ENCODE measurements around the gene PDE7B. TPM values are rescaled to one million over a fixed set of nuclear protein-coding genes. Genes with fewer than 3 reads are reported as not detected.

Gene PDE7B
- total and polyA plus RNA-seq, 3 experiments from 2014 or later = 0.04 to 0.24 (median 0.07) TPM

GRCh38 chr6:135831016-135831415 is 20.5 kb upstream of the PDE7B start:
- Mint-ChIP-seq H3K9me3 (no peaks in the 10 kb centered on the region), H3K27me3 (peaks cover 0 to 14% of the 10 kb centered on the region in 2 donors), H3K36me3 (no peaks in the 10 kb centered on the region), H3K4me1 (no peaks in the 10 kb centered on the region), H3K4me3 (no peak overlapping the region), H3K27ac (no peak overlapping the region)
- ChIA-PET POLR2A (no interaction called here), CTCF (interaction anchor here (1.1 kb wide), 1 partner anchor 78 kb away, joined by 3 read pairs; no protein-coding TSS in a partner anchor)
- Histone ChIP-seq H3K27ac (ENCODE audit: low read depth, low read length) (no peak overlapping the region), H3K36me3 (ENCODE audit: insufficient read depth, low read length) (no peaks in the 10 kb centered on the region), H3K4me3 (ENCODE audit: low read length) (no peak overlapping the region), H3K9me3 (ENCODE audit: low read length) (no peaks in the 10 kb centered on the region), H3K4me1 (ENCODE audit: insufficient read depth, low read length) (no peaks in the 10 kb centered on the region), H3K27me3 (ENCODE audit: insufficient read depth, low read length, poor library complexity, severe bottlenecking) (no peaks in the 10 kb centered on the region)
- no peak for DNase-seq

GRCh38 chr6:135832166-135832565 is 19.3 kb upstream of the PDE7B start:
- Histone ChIP-seq H3K4me1 (ENCODE audit: insufficient read depth, low read length) (no peaks in the 10 kb centered on the region), H3K27ac (ENCODE audit: low read depth, low read length) (no peak overlapping the region), H3K36me3 (ENCODE audit: insufficient read depth, low read length) (no peaks in the 10 kb centered on the region), H3K4me3 (ENCODE audit: low read length) (no peak overlapping the region), H3K9me3 (ENCODE audit: low read length) (no peaks in the 10 kb centered on the region), H3K27me3 (ENCODE audit: insufficient read depth, low read length, poor library complexity, severe bottlenecking) (no peaks in the 10 kb centered on the region)
- no peak overlapping the region for H3K4me3 Mint-ChIP-seq
- no peaks in the 10 kb centered on the region for H3K36me3 Mint-ChIP-seq
- H3K27me3 Mint-ChIP-seq = peaks cover 0 to 15% of the 10 kb centered on the region in 2 donors
- POLR2A ChIA-PET = no interaction called here
- H3K9me3 Mint-ChIP-seq = no peaks in the 10 kb centered on the region
- CTCF ChIA-PET = interaction anchor here (1.2 kb wide), 1 partner anchor 78 kb away, joined by 4 read pairs; no protein-coding TSS in a partner anchor
- no peak overlapping the region for H3K27ac Mint-ChIP-seq
- H3K4me1 Mint-ChIP-seq = no peaks in the 10 kb centered on the region
- DNase-seq = no peak

- Histone ChIP-seq H3K27me3 (ENCODE audit: insufficient read depth, low read length, poor library complexity, severe bottlenecking) (no peaks in the 10 kb centered on the region), H3K4me1 (ENCODE audit: insufficient read depth, low read length) (no peaks in the 10 kb centered on the region), H3K36me3 (ENCODE audit: insufficient read depth, low read length) (no peaks in the 10 kb centered on the region), H3K9me3 (ENCODE audit: low read length) (no peaks in the 10 kb centered on the region), H3K27ac (ENCODE audit: low read depth, low read length) (no peak overlapping the region), H3K4me3 (ENCODE audit: low read length) (no peak overlapping the region)
- Mint-ChIP-seq H3K27me3 (peaks cover 0 to 19% of the 10 kb centered on the region in 2 donors), H3K36me3 (no peaks in the 10 kb centered on the region), H3K4me3 (no peak overlapping the region), H3K27ac (peak overlapping the region in 1 of 8 donors; percentile 30), H3K9me3 (no peaks in the 10 kb centered on the region), H3K4me1 (peaks cover 0 to 5% (median 0%) of the 10 kb centered on the region in 3 donors)
- ChIA-PET CTCF (no interaction called here), POLR2A (interaction anchor here (0.7 kb wide), 1 partner anchor 46 kb away, joined by 3 read pairs; no protein-coding TSS in a partner anchor)
- no peak for DNase-seq
Measured at GRCh38 chr6:135833771-135834170, 17.7 kb upstream of the PDE7B start.

- no peak overlapping the region for H3K4me3 ChIP-seq (ENCODE audit: low read length)
- H3K9me3 Mint-ChIP-seq = no peaks in the 10 kb centered on the region
- no peak overlapping the region for H3K27ac ChIP-seq (ENCODE audit: low read depth, low read length)
- DNase-seq = no peak
- H3K4me3 Mint-ChIP-seq = no peak overlapping the region
- no peak overlapping the region for H3K27ac Mint-ChIP-seq
- no peaks in the 10 kb centered on the region for H3K36me3 Mint-ChIP-seq
- peaks cover 3 to 31% of the 10 kb centered on the region in 2 donors for H3K27me3 Mint-ChIP-seq
- peaks cover 0 to 5% (median 0%) of the 10 kb centered on the region in 3 donors for H3K4me1 Mint-ChIP-seq
- CTCF ChIA-PET = no interaction called here
- H3K4me1 ChIP-seq (ENCODE audit: insufficient read depth, low read length) = no peaks in the 10 kb centered on the region
- no peaks in the 10 kb centered on the region for H3K36me3 ChIP-seq (ENCODE audit: insufficient read depth, low read length)
- H3K9me3 ChIP-seq (ENCODE audit: low read length) = no peaks in the 10 kb centered on the region
- H3K27me3 ChIP-seq (ENCODE audit: insufficient read depth, low read length, poor library complexity, severe bottlenecking) = no peaks in the 10 kb centered on the region
- POLR2A ChIA-PET = no interaction called here
Measured at GRCh38 chr6:135837735-135838449, 13.6 kb upstream of the PDE7B start.

GRCh38 chr6:135839121-135839520 is 12.4 kb upstream of the PDE7B start:
- Mint-ChIP-seq H3K36me3 (no peaks in the 10 kb centered on the region), H3K27ac (no peak overlapping the region), H3K9me3 (no peaks in the 10 kb centered on the region), H3K4me3 (no peak overlapping the region), H3K4me1 (peaks cover 0 to 5% (median 0%) of the 10 kb centered on the region in 3 donors), H3K27me3 (peaks cover 3 to 31% of the 10 kb centered on the region in 2 donors)
- Histone ChIP-seq H3K4me3 (ENCODE audit: low read length) (no peak overlapping the region), H3K27me3 (ENCODE audit: insufficient read depth, low read length, poor library complexity, severe bottlenecking) (no peaks in the 10 kb centered on the region), H3K36me3 (ENCODE audit: insufficient read depth, low read length) (no peaks in the 10 kb centered on the region), H3K9me3 (ENCODE audit: low read length) (no peaks in the 10 kb centered on the region), H3K4me1 (ENCODE audit: insufficient read depth, low read length) (no peaks in the 10 kb centered on the region), H3K27ac (ENCODE audit: low read depth, low read length) (no peak overlapping the region)
- CTCF ChIA-PET = no interaction called here
- POLR2A ChIA-PET = no interaction called here
- no peak for DNase-seq

- Mint-ChIP-seq H3K4me3 (no peak overlapping the region), H3K27me3 (peaks cover 3 to 17% of the 10 kb centered on the region in 2 donors), H3K27ac (no peak overlapping the region), H3K36me3 (no peaks in the 10 kb centered on the region), H3K9me3 (no peaks in the 10 kb centered on the region), H3K4me1 (no peaks in the 10 kb centered on the region)
- Histone ChIP-seq H3K9me3 (ENCODE audit: low read length) (no peaks in the 10 kb centered on the region), H3K27me3 (ENCODE audit: insufficient read depth, low read length, poor library complexity, severe bottlenecking) (no peaks in the 10 kb centered on the region), H3K36me3 (ENCODE audit: insufficient read depth, low read length) (no peaks in the 10 kb centered on the region), H3K4me3 (ENCODE audit: low read length) (no peak overlapping the region), H3K4me1 (ENCODE audit: insufficient read depth, low read length) (no peaks in the 10 kb centered on the region), H3K27ac (ENCODE audit: low read depth, low read length) (no peak overlapping the region)
- DNase-seq = no peak
- ChIA-PET POLR2A (no interaction called here), CTCF (interaction anchor here (0.9 kb wide), 1 partner anchor 67 kb away, joined by 3 read pairs; no protein-coding TSS in a partner anchor)
Measured at GRCh38 chr6:135842618-135843392, 8.7 kb upstream of the PDE7B start.

- POLR2A ChIA-PET = no interaction called here
- Mint-ChIP-seq H3K27ac (no peak overlapping the region), H3K9me3 (no peaks in the 10 kb centered on the region), H3K27me3 (peaks cover 3 to 5% of the 10 kb centered on the region in 2 donors), H3K4me1 (peaks cover 11 to 15% (median 11%) of the 10 kb centered on the region in 3 donors), H3K36me3 (no peaks in the 10 kb centered on the region), H3K4me3 (peak overlapping the region in 1 of 7 donors; percentile 63)
- CTCF ChIA-PET = no interaction called here
- Histone ChIP-seq H3K27me3 (ENCODE audit: insufficient read depth, low read length, poor library complexity, severe bottlenecking) (no peaks in the 10 kb centered on the region), H3K36me3 (ENCODE audit: insufficient read depth, low read length) (no peaks in the 10 kb centered on the region), H3K4me1 (ENCODE audit: insufficient read depth, low read length) (peaks cover 8% of the 10 kb centered on the region), H3K9me3 (ENCODE audit: low read length) (no peaks in the 10 kb centered on the region), H3K4me3 (ENCODE audit: low read length) (no peak overlapping the region), H3K27ac (ENCODE audit: low read depth, low read length) (no peak overlapping the region)
- DNase-seq = no peak
Measured at GRCh38 chr6:135850882-135851281, 619 bp upstream of the PDE7B start.

GRCh38 chr6:135852746-135853145 is 1.2 kb downstream of the PDE7B start:
- Histone ChIP-seq H3K4me3 (ENCODE audit: low read length) (no peak overlapping the region), H3K27ac (ENCODE audit: low read depth, low read length) (no peak overlapping the region), H3K4me1 (ENCODE audit: insufficient read depth, low read length) (peaks cover 8% of the 10 kb centered on the region), H3K36me3 (ENCODE audit: insufficient read depth, low read length) (no peaks in the 10 kb centered on the region), H3K27me3 (ENCODE audit: insufficient read depth, low read length, poor library complexity, severe bottlenecking) (no peaks in the 10 kb centered on the region), H3K9me3 (ENCODE audit: low read length) (no peaks in the 10 kb centered on the region)
- H3K4me3 Mint-ChIP-seq = no peak overlapping the region
- DNase-seq = no peak
- POLR2A ChIA-PET = no interaction called here
- peaks cover 3 to 7% of the 10 kb centered on the region in 2 donors for H3K27me3 Mint-ChIP-seq
- CTCF ChIA-PET = no interaction called here
- H3K36me3 Mint-ChIP-seq = no peaks in the 10 kb centered on the region
- H3K4me1 Mint-ChIP-seq = peaks cover 11 to 15% (median 11%) of the 10 kb centered on the region in 3 donors
- no peaks in the 10 kb centered on the region for H3K9me3 Mint-ChIP-seq
- H3K27ac Mint-ChIP-seq = no peak overlapping the region

Measured in CD8-positive, alpha-beta memory T cell (primary cell).